Subcutaneous abdominal adipose tissue (tissue), 5 donors: ENCODE results near the gene BRMS1.
A peak's percentile ranks its signal among the peaks of the same experiment; 100 is the strongest.

Experiments used
- H3K27ac ChIP-seq: one replicate; pipeline ENCODE4 v1.7.0; 2013; ENCODE audit warnings: low read depth, mild to moderate bottlenecking, inconsistent platforms, low read length, moderate library complexity
- H3K27me3 ChIP-seq, 5 donors: one replicate each; pipeline ENCODE4 v1.7.0; 2013; ENCODE audit warnings: low read length in 5 of 5, inconsistent platforms in 1 of 5; ENCODE audit not compliant: control insufficient read depth in 5 of 5, insufficient read depth in 4 of 5
- H3K36me3 ChIP-seq, 5 donors: one replicate each; pipeline ENCODE4 v1.7.0; 2013; ENCODE audit warnings: low read length in 5 of 5; ENCODE audit not compliant: control insufficient read depth in 5 of 5, insufficient read depth in 5 of 5
- H3K4me1 ChIP-seq, 5 donors: one replicate each; pipeline ENCODE4 v1.7.0; 2013; ENCODE audit warnings: low read length in 5 of 5, mild to moderate bottlenecking in 3 of 5, moderate library complexity in 1 of 5; ENCODE audit not compliant: control insufficient read depth in 5 of 5, insufficient read depth in 5 of 5
- H3K4me3 ChIP-seq, 5 donors: one replicate each; pipeline ENCODE4 v1.7.0; 2013; ENCODE audit warnings: low read length in 5 of 5, low read depth in 1 of 5
- H3K9ac ChIP-seq, 5 donors: one replicate each; pipeline ENCODE4 v1.7.0; 2013; ENCODE audit warnings: low read length in 5 of 5, mild to moderate bottlenecking in 4 of 5, moderate library complexity in 3 of 5
- H3K9me3 ChIP-seq, 5 donors: one replicate each; pipeline ENCODE4 v1.7.0; 2013; ENCODE audit warnings: low read length in 5 of 5; ENCODE audit not compliant: control insufficient read depth in 5 of 5
- donor health status: healthy.
- donor health status: healthy.
- donor health status: healthy.
- donor health status: healthy.
- donor health status: healthy.

Gene BRMS1

DNA sequence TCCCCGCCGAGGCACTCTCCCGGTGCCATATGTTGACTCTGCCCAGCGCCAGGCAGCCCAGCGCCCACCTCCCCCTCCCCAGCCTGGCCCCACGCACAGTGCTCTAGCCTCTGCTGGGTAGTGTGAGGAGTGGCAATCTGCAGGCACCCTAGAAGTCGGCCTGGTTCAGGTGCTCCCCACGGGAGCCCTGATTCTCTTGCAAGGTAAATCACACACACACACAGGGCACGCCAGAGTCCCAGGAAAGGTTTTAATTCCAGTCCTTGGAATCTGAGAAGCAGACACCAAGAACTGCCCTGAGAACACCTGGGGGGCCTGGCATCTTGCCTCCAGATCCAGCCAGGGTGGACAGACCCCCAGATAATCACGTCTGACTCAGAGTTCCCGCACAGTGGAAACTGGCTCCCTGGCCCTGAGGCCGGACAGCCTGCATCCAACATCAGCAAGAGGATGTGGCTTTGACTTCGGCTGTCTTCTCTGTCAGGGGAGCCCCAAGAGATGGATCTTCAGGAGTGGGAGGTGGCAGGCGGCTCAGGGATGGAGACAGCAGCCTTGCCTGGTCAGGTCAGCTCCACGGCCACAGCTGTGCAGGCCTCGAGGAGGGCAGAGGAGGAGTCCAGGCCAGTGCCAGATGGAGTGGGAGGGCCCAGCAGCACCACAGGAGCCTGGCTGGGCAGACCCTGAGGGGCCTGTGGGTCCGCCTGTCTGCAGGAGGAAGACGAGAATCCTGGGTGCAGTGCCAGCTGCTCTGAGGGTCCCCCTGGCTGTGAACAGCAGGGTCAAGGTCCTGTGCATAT lies 7.6 kb downstream of the BRMS1 start:
- peaks cover 0 to 66% (median 57%) of the 10 kb centered on the region in 5 donors for H3K36me3 ChIP-seq
- H3K27me3 ChIP-seq, result peaks cover 0 to 7% (median 0%) of the 10 kb centered on the region in 5 donors
- H3K9ac ChIP-seq, result no peak overlapping the region
- H3K4me3 ChIP-seq, result no peak overlapping the region
- no peak overlapping the region for H3K27ac ChIP-seq
- no peaks in the 10 kb centered on the region for H3K9me3 ChIP-seq
- H3K4me1 ChIP-seq, result peaks cover 0 to 27% (median 20%) of the 10 kb centered on the region in 5 donors

DNA sequence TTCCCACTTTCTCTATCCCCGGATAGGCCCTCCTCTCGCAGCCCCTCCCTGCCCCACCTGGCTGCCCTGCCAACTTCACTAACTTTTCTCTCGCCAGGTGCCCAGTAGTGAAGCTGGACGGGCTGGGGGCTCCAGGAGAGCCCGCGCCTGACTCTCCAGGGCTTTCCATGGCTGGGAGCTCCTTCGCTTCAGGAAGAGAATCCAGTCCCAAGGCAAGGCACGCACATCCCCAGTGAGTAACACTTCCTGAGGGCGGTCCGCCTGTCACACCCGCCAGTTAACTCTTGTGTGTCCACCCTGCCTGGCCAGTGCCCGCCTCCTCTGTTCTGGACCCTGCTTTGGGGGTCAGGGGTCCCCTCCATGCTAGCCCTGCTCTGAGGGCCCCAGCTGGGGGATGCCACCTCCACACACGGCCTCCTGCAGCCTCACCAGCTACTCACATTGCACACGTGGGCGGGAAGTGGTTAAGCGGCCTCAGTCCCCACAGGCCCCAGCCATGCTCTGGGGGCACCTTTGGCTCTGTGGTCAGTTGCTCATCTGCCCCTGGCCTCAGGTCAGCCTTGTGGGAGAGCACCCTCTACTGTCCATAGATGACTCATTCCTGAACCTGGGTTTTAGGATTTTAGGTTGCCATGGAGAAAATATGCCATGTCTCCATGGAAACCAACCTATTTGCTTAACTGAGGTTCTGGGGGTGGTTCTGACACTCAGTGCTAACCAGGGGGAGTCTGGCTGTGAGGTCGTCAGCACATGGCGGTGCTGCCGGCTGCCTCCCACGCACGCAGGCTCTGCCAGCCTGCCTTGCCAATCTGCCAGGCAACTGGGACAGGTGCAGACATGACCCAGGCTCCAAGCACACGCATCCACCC lies 8.4 kb downstream of the BRMS1 start, which contains the start of gene RIN1:
TSS of gene RIN1 (minus strand) at position 201 of the 869 bp plus-strand sequence. CDS start at position 169, 32 bp downstream.
- Histone ChIP-seq H3K27me3 (peaks cover 0 to 7% (median 0%) of the 10 kb centered on the region in 5 donors), H3K36me3 (peaks cover 0 to 60% (median 52%) of the 10 kb centered on the region in 5 donors), H3K27ac (peak within 1 kb of the TSS; percentile 37), H3K4me3 (peak within 1 kb of the TSS; percentile 46 to 76 (median 62)), H3K9me3 (no peaks in the 10 kb centered on the region), H3K4me1 (peaks cover 0 to 27% (median 20%) of the 10 kb centered on the region in 5 donors), H3K9ac (peak within 1 kb of the TSS in 3 of 5 donors; percentile 21 to 73 (median 68))

DNA sequence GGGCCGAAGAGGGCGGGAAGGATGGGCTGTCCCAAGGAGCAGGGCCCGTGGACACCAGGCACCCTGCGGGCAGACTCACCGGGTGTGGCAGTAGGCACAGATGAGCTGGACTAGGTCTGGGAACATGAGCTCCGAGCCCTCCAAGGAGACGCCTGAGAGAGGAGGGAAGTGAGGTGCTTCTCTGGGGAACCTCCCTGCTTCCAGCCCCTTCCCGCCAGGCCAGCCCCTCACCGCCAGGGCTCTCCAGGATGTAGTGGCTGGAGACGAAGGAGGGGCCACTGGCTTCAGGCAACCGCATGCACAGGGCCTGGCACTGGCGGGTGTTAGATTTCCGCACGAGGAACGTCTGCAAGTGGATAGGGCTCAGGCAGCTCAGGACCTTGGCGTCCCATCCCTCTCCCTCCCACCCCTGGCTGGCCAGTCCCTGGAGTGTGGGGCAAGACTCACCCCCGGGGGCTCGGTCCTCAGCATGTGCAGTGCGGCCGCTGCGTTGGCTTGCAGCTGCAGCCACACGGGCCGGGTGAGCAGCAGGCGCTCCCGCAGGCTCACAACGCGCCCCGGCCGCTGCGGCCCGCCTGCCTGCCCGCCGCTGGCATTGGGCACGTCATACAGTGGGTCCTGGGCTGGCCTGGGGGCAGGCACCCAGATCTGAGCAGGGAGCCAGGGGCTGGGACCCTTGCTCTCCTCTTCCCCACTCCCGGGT lies 9.2 kb downstream of the BRMS1 start:
- peak overlapping the region in 3 of 5 donors; percentile 21 to 73 (median 68) for H3K9ac ChIP-seq
- H3K9me3 ChIP-seq, result no peaks in the 10 kb centered on the region
- peak overlapping the region; percentile 37 for H3K27ac ChIP-seq
- peaks cover 0 to 27% (median 20%) of the 10 kb centered on the region in 5 donors for H3K4me1 ChIP-seq
- H3K27me3 ChIP-seq, result peaks cover 0 to 7% (median 0%) of the 10 kb centered on the region in 5 donors
- peak overlapping the region in 4 of 5 donors; percentile 58 to 76 (median 66) for H3K4me3 ChIP-seq
- H3K36me3 ChIP-seq, result peaks cover 0 to 52% (median 44%) of the 10 kb centered on the region in 5 donors

DNA sequence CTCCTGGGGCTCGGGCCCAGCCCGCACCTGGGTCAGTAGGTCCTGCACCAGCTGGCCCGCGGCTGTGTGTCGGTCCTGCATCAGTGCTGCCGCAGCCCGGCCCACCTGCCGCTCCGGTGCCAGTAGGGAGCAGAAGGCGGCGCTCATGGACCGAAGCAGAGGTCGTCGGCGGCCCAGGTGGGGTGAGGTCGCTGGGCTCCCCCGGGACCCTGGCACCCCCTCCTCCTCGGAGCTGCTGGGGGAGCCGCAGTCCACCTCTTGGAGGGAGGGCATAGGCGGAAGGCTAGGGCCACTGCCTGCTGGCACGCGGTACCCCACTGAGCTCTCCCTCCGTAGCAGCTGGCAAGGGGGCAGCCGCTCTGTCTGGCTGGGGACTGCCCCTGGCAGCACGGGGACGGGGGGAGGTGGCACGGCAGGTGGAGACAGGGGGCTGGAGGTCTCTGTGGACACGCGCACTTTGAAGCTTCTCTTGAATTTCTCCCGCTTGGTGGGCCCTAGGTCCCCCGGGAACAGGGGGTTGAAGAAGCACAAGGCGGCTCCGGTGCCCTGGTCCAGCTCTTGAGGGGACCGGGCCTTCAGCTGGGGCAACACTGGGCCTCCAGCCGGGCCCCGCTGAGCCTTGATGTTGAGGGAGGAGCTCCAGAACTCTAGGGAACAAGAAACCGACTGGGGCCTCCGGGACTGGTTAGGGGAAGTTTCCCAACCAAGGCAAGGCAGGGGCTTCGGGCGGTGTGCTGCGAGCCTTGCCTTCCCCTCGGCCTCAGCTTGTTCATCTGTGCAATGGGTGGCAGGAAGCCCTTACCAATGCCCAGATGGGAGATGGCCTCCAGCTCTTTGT lies 10.1 kb downstream of the BRMS1 start:
- H3K4me3 ChIP-seq, result peak overlapping the region in 4 of 5 donors; percentile 58 to 76 (median 66)
- no peaks in the 10 kb centered on the region for H3K9me3 ChIP-seq
- H3K9ac ChIP-seq, result peak overlapping the region in 3 of 5 donors; percentile 21 to 68 (median 26)
- peaks cover 0 to 27% (median 20%) of the 10 kb centered on the region in 5 donors for H3K4me1 ChIP-seq
- no peak overlapping the region for H3K27ac ChIP-seq
- peaks cover 0 to 7% (median 0%) of the 10 kb centered on the region in 5 donors for H3K27me3 ChIP-seq
- H3K36me3 ChIP-seq, result peaks cover 0 to 43% (median 35%) of the 10 kb centered on the region in 5 donors

DNA sequence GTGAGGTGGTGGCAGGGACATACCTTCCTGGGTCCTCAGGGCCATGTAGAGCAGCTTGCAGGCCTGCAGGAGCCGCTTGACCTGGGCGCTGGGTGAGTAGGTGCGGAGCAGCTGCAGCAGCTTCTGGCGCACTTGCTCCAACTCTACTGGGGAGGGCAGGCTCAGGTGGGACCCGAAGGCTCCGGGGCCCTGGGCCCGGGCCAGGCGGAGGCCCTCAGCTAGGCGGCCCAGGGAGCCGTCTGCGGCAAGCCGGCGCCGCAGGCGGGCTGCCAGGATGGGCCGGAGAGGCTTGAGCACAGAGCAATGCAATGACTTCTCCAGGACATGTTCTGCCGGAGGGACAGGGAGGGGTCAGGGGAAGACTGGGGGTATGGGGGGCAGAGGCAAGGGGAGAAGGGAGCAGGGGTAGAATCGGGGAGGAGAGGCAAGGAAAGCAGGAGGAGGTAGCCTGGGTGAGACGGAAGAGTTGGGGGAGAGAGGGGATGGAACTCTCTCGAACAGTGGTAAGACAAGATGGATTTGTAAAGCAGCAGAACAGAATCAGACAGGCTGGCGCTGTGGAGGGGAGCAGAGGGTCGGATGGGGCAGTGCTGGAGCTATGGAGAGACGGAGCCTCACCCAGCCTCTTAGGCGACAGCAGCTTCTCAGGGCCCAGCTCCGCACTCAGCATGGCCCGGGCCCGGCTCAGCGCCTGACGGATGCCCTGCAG lies 10.9 kb downstream of the BRMS1 start:
- Histone ChIP-seq H3K9ac (no peak overlapping the region), H3K36me3 (peaks cover 0 to 36% (median 28%) of the 10 kb centered on the region in 5 donors), H3K9me3 (no peaks in the 10 kb centered on the region), H3K27me3 (peaks cover 0 to 7% (median 0%) of the 10 kb centered on the region in 5 donors), H3K4me3 (no peak overlapping the region), H3K4me1 (peaks cover 0 to 27% (median 20%) of the 10 kb centered on the region in 5 donors), H3K27ac (no peak overlapping the region)

DNA sequence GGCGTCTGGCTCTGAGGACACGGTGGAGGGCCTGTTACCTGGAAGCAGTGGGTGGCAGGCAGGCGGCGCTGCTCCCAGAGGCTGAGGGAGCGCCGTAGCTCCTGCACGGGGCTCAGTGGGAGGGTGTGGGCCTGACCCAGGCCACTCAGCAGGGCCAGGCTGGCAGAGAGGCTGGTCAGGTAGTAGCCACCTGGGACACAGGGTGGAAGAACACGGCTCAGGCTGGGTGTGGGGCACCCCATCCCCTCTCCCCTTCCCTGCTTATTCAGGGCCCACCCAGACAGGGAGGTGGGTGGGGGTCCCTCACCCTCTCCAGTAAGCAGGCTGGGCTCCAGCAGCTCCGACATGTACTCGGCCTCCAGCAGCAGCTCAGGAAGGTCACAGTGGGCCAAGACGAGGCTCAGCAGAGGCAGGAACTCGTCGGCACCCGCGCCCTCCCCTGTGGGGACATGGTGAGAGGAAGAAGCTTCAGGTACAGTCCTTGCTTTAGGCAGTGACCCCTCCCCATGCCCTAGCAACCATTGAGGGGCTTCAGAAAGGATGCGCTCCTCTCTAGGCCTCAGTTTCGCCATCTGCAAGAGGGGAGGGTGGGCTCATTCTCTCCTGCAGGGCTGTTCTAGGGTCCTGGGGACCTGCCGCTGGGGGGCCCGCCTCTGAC lies 11.6 kb downstream of the BRMS1 start:
- Histone ChIP-seq H3K9ac (no peak overlapping the region), H3K27ac (no peak overlapping the region), H3K4me1 (peaks cover 3 to 34% (median 26%) of the 10 kb centered on the region in 5 donors), H3K4me3 (no peak overlapping the region), H3K9me3 (no peaks in the 10 kb centered on the region), H3K36me3 (peaks cover 0 to 29% (median 21%) of the 10 kb centered on the region in 5 donors), H3K27me3 (peaks cover 0 to 7% (median 0%) of the 10 kb centered on the region in 5 donors)

DNA sequence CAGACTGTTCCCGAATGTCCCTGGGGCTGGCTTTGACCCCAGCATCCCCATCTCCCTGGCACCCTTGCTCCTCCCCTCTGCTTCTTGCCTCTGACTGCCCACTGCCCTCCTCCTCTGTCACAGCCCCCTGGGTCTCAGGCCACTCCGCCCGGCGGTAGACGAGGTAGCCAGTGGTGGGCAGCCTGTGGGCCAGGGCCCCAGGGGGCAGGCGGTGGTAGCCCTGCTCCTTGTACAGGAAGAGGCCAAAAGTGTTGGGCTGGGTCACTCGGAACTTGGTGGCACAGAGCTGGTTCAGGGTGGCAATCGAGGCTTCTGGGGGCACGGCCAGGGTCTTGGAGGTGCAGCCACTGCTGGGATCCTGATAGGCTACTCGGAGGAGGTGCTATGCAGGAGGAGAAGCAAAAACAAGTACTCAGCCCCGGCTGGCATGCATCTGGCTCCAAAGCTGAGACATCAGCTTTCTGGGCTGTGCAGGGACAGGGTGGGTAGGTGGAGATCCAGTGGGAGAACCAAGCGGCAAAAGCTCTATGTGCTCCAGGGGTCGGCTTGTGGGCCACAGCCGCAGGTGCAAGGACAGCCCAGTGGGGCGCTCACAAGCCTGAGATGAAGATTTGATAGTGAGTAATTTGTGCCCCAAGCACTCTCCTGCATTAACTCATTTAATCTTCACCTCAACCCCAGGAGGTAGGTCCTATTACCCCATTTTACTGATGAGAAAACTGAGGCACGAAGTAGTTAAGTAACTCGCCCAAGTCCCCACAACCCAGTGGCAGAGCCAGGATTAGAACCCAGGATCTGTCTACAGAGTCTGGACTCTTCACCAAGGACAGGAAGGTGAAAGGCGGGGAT lies 12.3 kb downstream of the BRMS1 start:
- Histone ChIP-seq H3K9ac (no peak overlapping the region), H3K9me3 (no peaks in the 10 kb centered on the region), H3K27me3 (peaks cover 0 to 7% (median 0%) of the 10 kb centered on the region in 5 donors), H3K4me3 (no peak overlapping the region), H3K4me1 (peaks cover 9 to 42% (median 33%) of the 10 kb centered on the region in 5 donors), H3K36me3 (peaks cover 0 to 23% (median 17%) of the 10 kb centered on the region in 5 donors), H3K27ac (no peak overlapping the region)
